Mesothelial cell of epicardium (in vitro differentiated cells): Measurements from ENCODE around the gene FASTKD2. TPM values are rescaled to one million over a fixed set of nuclear protein-coding genes. Genes with fewer than 3 reads are reported as not detected.

Experiments
- microRNA-seq: library from miRNA; unstranded; fragments of <30 nt; microRNA quantifications from one replicate; pipeline ENCODE4 v1.2.0, GENCODE V29; 2021; ENCODE audit warnings: inconsistent platforms, mixed read lengths
- total RNA-seq: library from RNA; stranded (reverse); gene quantifications from 3 replicates; pipeline ENCODE4 v1.2.1, GENCODE V29; 2021

FASTKD2 gene
- total RNA-seq, 1 donor from 2014 or later, result 29.5 TPM

Small RNAs within 50 kb of the gene (microRNA-seq; reads per million reads assigned to microRNA genes)
- gene MIR3130-1 (not detected), gene MIR3130-2 (not detected)

Other genes starting within 250 kb of the FASTKD2 start
- gene FAM237A, start 123.1 kb upstream of the FASTKD2 start, total RNA-seq, result not detected in 3 replicates
- not detected in 3 replicates for gene DYTN, start 47.2 kb upstream of the FASTKD2 start, total RNA-seq
- 0.89 to 1.3 TPM (median 1.1 TPM) in 3 replicates for gene MDH1B, start 278 bp upstream of the FASTKD2 start, total RNA-seq
- gene CPO, start 173.9 kb downstream of the FASTKD2 start, total RNA-seq, result 0.18 TPM in 1 of 3 replicates, not detected in the others